Right renal cortex interstitium (tissue), 3 donors: ENCODE data around the gene CHRM4. TPM values are rescaled to one million over a fixed set of nuclear protein-coding genes. Genes with fewer than 3 reads are reported as not detected.

Experiments
- DNase-seq, 3 donors: peaks; one replicate each; pipeline ENCODE4 v3.0.0-alpha.2; 2013; ENCODE audit warnings: low read depth in 3 of 3, low spot score in 2 of 3
- polyA plus RNA-seq, 3 donors: library from polyadenylated mRNA; unstranded; fragments of 120-200 nt; gene quantifications; one replicate each; pipeline ENCODE4 v1.2.1, GENCODE V29; 2013; ENCODE audit not compliant: insufficient read length in 3 of 3

CHRM4 gene
- polyA plus RNA-seq, 3 donors: 0.08 to 0.21 (median 0.14) TPM

DNA sequence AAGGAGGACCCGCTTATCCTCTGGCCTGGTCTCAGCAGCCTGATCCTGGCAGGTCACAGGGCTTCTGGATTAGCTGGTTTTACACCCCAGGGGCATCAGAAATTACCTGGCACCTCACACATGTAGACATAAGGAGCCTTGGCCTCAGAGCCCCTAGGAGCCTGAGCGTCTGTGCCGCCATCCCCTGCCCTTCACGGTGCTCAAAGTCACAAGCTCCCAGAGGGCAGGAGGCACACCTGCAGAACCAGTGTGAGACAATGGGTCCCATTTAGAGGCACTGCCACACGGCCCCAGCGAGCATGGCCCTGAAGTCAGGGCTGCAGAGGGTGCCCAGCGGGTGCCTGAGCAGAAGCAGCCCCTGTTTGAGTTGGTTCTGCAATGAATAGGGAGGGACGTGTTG is 40.4 kb downstream of the CHRM4 start:
- DNase-seq: no peak

DNA sequence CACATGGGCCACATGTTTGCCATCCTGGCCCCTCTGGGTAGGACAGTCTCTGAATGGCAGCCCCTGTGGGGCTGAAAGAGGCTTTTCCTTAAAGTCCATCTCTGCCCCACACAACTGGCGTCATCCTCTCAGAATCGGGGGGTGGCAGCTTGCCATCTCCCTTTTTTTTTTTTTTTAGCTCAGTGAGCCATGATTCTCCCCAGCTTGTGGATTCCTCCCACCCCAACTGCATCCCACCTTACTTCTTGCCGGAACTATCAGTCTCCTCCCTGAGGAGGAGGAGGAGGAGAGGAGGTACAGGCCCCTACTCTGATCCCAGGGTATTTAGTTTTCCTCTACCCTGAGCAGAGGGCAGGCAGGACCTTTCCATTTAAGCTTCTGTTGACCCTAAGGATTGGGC is 40.9 kb downstream of the CHRM4 start:
- no peak for DNase-seq

DNA sequence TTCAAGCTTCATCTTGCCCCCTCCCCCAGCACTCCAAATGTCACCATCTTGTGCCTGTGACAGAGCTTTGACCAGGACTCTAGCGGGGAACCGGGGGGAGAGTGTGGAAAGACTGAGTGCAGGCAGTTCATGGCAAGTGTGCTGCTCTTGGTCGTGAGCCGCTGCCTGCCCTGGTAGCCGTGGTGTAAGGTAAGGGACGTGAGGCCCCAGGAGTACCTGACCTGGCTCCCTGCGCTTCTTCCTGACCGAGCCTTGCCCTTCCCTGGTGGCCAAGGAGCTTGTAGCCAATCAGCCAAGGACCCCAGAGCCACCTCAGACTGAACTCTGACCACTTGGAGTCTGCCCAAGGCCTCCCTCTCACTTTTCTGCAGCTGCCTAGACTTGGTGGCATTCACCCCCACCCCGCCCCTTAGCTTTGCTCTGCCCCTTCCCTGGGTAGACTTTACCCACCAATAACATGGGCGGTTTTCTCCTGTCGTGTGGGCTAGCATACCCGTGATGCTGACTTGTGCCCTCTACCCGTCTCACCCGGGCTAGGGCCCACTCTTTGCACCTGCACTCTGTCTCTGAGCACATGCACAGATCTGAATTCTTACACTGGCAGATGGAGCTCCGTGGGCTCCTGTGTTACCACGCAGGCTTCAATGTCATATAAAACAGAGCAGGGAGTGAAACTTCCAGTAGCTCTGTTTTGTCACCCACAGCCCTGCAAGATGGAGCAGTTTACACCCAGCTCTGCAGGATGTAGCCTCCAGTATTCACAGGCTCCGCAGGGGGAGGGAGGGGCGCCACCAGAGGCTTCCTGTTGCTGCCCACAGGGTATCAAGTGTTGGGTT is 42.8 kb downstream of the CHRM4 start:
- DNase-seq: no peak

DNA sequence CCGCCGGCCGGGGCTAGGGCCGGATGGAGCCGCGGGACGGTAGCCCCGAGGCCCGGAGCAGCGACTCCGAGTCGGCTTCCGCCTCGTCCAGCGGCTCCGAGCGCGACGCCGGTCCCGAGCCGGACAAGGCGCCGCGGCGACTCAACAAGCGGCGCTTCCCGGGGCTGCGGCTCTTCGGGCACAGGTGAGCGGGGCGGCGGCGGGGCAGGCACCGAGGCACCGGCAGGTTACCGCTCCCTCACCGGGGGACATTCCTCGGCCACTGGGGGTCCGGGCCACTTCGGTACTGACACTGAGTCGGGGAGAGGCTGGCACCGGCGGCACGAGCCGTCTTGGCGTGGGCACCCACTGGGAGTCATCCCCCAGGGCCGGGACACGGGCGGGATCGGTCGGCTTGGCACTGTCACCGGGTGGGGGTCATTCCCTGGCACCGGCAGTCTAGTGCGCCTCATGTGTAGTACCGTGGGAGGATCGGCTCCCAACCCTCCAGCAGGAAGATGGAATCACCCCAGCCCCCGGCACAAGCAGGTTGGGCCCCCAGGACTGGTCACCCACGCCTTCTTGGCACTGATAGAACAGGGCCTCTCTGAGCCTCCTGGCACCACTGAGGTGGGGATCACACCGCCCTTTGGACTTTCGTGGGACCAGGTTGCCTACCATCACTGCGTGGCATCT is 43.8 kb downstream of the CHRM4 start:
- DNase-seq: no peak

DNA sequence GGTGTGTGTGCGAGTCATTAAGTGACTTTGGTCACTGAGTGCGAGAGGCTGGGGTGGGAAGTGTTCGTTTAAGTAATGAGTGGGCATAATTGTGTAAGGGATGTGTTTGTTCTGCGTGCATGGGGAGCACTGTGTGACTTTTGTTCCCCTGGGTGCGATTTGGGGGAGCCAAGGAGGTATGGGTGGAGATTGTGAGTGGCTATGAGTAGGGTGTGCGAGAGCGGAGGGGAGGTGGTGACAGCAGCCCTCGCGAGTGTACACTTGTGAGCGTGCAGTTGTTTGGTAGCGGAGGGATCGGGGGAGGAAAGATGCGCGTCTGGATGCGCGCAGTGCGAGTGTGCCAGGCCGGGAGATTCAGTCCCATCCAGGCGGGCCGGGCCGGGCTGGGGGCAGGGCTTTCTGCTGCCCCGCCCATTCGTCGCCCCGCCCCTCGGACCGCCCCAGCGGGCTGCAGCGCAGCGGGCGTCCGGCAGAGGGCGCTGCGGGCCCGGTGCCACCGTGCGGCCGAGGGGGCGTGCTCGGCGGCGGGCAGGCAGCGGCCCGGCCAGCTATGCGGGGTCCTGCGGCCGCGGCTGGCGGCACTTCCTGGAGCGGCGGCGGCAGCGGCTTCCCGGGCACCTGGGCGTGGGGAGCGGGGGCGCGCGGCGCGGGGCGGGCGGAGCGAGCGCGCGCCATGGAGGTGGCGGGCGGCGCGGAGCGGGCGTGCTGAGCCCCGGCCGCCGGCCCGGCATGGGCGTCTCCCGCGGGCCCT is 44.5 kb downstream of the CHRM4 start, which contains the start of gene DGKZ:
DGKZ (plus strand) TSS at position 578 of the 751 bp plus-strand sequence. CDS start 197 bp downstream, outside the sequence.
- DNase-seq: no peak

DNA sequence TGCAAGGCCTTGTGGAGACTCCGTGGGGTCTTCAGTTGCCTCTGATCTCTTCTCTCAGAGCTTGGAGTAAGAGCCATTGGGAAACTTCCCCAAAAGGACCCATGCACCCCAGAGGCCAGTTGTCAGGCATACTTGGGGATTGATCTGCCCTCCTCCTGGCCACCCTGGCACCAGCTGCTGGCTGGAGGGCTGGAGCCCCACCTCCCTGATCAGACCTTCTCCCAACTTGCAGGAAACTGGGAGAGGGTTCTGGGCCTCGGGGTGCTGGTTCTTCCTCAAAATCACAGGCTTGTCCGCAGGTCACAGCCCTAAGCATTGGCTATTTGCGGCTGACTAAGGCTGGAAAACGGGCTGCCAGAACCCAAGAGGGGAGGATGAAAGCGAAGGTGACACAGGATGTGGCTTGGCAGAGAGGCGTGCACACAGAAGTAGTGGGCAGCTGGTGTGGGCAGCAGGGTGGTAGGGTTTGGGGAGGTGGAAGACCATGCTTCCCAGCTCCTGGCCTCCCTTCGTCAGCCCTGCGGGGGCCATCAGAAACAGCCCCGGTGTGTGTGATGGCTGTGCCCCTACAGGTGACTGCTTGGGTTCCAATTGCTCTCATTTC is 45.6 kb downstream of the CHRM4 start:
- DNase-seq: no peak

DNA sequence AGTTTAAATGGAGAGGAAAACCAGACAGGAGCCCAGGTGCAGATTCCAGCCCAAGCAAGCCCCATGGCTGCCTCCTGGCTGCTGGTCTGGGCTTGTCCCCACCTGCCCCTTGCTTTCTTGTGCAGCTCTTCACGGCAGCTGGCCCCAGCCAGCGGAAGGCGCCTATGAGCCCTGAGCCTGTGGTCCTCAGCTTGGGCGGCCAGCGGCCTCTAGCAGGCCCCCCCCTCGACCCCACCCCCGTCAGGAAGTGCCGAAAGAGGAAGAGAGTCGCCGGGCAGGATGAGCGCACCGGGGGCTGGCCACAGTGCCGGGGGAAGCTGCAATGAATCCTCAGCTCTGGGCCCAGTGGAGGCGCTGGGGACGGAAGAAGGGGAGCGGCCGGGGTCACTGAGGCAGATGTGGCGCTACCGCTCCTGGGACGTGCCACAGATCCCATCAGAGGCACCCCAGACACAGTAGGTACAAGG is 46.4 kb downstream of the CHRM4 start:
- DNase-seq: no peak

DNA sequence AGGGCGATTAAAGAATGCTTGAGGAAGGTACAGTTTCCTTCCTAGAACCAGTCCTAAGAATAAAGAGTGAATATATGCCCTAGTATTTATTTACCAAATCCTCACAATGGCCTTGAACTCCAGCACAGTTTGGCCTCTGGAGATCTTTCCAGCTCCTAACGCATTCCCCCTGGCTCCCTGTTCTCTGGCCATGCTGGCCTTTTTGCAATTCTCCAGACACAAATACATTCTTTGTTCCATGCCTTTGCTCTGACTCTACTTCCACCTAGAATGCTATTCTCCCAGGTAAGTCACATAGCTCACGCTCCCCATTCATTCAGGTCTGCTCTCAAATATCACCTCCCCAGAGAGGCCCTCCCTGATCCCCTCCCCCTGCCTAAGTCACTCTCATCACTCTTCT is 48.1 kb downstream of the CHRM4 start:
- DNase-seq: no peak

DNA sequence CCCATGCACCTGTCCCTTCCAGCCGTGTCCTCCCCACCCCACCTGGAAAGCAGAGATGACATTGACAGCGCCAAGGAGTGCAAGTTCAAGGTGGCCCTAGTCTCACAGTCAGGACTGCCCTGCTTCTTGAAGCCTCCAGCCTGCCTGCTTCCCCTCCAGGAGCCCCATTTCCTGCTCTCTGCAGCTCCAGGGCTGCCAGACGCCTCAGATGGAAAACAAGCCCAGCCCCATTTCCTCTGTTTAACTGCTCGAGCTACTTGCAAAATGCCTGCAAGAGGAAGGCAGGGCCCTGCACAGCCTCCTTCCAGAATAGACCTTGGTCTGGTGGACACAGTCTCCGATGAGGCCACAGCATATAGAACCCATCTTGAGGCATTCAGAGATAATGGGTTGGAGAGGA is 49.3 kb downstream of the CHRM4 start:
- no peak for DNase-seq

DNA sequence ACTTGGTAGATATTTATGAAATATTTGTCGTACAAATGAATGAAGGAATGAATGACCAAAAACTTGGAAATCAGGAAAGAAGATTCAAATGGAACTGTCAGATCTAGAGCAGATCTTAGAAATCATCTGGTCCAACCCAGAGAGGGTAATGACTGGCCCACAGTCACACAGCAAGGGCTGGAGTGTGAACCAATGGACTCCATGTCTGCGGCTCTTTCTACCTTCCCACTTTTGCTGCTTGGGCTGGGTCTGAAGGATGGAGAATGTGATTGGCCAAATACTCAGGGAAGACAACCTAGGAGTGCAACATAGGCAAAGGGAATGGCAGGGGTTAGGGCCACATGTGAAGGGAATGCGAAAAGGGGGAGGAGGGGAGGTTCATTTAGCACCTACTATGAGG is 50.1 kb downstream of the CHRM4 start:
- DNase-seq: no peak

DNA sequence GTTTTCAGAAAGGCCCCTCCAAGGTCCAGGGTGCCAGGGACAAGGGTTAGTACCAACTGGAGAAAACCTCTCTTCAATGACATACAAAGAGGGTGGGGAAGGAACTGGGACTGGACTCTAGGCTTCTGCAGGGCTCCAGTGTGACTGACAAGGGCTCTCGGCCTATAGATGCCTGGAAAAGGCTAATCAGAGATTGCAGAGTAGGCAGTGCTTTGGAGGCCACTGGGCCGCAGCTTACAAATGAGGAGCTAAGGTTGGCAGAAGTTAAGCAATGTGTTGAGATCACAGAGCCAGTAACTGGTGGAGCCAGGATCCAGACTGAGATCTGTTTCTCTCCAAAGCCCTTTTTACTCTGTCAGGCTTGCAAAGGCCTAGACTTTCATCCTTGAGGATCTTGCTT is 51.8 kb downstream of the CHRM4 start:
- no peak for DNase-seq

DNA sequence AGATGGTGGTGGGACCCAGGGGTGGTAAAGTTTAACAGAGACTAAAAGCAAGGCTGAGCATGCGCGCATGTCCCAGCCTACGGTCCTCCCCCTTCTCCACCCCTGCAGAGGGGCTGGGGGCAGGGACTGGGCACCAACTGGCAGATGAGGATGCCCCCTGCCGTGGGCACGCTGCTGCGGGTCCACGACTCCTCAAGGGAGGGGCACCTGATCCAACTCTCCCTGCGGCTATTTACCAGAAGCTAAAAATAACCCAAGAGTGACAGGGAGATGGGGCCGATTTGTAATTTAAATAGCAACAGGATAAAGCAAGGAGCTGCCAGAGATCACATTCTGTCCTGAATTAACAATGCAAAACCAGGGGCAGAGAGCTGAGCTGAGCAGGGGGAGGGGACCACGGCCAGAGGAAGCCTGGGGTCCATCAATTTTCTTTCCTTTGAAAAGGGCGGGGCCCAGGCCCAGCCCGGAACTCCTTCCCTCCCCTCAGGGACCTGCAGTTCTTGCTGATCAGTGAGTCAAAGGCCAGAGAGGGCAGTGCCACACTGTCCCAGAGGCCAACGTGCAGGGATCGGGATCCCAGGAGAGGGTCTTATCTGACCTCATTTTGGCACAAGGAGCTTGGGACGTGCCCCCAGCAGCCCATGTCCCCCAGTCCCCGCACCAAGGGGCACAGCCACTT is 52.4 kb downstream of the CHRM4 start:
- DNase-seq: no peak

DNA sequence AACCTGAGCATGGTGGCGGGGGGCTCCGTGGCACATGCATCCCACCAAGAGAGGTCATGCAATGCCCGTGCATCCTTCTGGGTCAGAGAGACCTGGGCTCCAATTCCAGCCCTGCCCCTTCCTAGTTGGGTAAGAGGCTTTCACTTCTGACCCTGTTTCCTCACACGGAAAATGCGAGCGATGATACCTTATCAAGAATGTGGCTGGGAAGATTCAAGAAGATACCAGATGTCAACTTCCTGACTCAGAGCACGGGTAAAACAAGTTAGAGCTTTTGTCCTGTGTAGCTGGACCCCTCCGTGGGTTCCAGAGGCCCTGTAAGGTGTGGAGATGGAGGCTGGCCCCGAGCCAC is 53.0 kb downstream of the CHRM4 start:
- no peak for DNase-seq

DNA sequence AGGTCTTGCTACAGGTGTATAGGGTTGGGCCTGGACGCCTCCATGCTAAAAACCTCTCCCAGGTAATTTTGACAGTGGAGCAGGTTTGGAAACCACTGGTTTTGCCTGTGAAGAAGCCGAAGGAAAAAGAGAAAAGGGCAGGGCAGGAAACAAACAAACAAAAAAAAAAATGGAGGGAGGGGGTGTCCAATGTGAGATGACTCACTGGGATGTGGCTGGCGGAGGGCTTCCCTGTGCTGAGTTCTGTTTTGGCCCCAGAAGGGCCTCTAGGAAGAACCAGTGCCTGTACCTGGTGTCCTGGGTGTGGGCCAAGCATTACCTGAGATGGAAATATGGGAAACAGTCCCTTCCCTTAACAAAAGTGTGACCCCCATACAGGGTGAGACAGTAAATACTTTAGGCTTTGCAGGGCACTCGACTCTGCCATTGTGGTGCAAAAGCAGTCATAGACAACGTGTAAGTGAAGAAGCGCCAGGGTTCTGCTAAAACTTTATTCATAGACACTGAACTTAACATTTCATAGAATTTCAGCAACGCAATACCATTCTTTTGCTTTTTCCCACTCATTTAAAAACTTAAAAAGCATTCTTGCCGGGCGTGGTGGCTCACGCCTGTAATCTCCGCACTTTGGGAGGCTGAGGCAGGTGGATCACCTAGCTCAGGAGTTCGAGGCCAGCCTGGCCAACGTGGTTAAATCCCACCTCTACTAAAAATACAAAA is 53.8 kb downstream of the CHRM4 start:
- DNase-seq: no peak

DNA sequence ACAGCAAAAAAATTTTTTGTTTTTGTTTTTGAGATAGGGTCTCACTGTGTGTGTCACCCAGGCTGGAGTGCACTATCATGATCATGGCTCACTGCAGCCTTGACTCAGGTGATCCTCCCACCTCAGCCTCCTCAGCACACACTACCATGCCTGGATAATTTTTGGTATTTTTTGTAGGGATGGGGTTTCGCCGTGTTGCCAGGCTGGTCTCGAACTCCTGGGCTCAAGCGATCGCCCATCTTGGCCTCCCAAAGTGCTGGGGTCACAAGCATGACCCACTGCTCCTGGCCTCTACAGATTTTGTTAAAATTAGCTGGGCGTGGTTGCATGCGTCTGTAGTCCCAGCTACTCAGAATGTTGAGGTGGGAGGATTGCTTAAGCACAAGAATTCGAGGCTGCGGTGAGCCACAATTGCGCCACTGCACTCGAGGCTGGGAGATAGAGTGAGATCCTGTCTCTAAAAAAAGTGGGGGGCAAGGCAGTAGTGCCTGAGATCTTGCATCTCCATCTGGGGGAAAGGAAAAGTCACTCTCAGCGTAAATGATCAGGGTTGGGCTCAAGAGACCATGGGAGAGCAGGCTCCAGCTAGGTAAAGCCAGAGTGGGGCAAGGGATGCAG is 54.9 kb downstream of the CHRM4 start:
- DNase-seq: no peak

DNA sequence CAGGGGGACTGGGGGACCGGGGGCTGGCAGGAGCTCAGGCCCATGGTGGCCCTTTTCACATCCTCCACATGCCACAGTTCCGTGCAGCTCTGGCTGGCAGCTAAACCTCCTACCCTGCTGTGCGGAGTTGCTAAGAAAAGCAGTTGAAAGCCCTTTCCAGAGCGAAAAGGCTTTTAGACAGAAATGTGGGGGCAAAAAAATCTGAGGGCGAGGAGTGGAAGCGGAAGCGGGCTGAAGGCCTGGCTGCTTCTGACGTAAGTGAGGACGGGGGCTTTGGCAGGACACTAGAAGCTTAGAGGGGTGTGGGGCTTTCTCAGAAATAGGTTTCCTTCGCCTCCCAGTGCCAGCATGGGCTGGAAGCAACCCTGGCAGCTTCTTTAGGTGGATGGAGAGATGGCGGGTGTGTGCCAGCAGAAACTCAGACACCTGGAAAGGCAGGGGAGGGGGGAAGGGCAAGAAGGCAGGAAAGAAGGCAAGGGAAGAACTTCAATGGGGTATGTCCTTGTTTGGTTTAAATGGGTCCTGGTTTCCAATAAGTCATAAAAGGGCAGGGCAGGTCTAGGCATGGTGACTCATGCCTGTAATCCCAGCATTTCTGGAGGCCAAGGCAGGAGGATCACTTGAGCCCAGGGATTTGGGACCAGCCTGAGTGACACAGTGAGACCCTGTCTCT is 55.5 kb downstream of the CHRM4 start:
- no peak for DNase-seq

DNA sequence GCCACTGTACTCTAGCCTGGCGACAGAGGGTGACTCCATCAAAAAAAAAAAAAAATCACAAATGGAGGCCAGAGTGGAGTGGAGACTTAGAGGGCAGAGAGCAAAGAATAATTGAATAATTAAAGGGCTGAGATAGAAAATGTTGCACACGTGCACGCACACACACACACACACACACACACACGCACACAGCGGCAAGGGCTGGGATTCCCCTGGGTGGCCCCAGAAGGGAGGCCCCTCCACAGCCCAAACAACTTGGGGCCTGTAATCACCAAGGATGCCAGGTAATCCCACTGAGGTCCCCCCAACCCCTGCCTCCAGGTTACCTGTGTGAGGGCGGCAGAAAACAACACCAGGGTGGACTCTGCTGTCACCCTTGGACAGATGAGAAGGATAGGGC is 56.3 kb downstream of the CHRM4 start:
- DNase-seq: no peak

DNA sequence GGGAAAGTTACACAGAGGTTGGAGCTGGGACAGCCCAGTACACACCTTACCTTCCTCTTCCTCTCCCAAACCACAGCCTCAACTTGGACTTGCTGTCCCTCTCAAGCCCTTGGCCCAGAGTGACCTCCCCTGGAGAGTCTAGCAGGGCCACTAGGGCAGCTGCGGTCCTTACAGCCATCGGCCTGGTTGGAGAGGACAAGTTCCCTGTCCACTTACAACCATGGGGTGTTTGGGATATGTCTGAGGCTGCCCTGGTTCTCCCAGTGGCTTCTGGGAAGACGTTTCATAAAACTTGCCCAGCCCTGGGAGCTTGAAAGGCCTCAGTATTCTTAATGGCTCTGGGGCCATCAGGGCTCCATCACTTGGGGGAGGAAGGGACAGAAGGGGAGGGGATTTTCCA is 57.4 kb downstream of the CHRM4 start:
- DNase-seq: no peak
